ENCODE measurements around the gene WNT6. TPM values are rescaled to one million over a fixed set of nuclear protein-coding genes. Genes with fewer than 3 reads are reported as not detected.

Gene WNT6
- total and polyA plus RNA-seq, 8 donors = 0.07 TPM; not detected in 7

DNA sequence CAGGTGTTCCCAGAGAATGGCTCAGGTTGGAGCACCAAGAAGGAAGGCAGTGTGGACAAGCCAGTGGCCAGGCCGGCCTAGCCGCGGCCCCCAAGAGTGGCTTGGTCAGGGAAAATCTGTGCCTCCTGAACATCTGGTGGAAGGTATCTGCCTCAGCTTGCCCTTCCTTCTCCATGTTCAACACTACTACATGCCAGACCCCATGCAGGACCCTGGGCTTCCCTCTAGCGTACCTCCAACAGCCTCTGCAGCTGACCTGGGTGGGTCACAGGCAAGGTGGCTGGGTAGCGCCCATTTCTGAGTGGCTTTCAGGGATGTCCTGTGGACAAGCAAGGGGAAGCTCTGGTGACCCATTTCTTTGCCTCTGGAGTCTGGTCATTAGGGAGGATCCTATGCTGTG lies 28.7 kb downstream of the WNT6 start:
- Histone ChIP-seq H3K4me1 (peaks cover 0 to 18% of the 10 kb centered on the region in 2 donors), H3K27ac (no peak overlapping the region)

DNA sequence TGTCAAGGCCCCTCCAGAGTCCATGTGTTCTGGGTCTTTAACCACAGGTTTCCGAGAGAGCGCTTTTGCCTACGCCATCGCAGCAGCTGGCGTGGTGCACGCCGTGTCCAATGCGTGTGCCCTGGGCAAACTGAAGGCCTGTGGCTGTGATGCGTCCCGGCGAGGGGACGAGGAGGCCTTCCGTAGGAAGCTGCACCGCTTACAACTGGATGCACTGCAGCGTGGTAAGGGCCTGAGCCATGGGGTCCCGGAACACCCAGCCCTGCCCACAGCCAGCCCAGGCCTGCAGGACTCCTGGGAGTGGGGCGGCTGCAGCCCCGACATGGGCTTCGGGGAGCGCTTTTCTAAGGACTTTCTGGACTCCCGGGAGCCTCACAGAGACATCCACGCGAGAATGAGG lies 30.3 kb downstream of the WNT6 start:
- peaks cover 0 to 16% of the 10 kb centered on the region in 2 donors for H3K4me1 ChIP-seq
- TF ChIP-seq, protein P1, sequence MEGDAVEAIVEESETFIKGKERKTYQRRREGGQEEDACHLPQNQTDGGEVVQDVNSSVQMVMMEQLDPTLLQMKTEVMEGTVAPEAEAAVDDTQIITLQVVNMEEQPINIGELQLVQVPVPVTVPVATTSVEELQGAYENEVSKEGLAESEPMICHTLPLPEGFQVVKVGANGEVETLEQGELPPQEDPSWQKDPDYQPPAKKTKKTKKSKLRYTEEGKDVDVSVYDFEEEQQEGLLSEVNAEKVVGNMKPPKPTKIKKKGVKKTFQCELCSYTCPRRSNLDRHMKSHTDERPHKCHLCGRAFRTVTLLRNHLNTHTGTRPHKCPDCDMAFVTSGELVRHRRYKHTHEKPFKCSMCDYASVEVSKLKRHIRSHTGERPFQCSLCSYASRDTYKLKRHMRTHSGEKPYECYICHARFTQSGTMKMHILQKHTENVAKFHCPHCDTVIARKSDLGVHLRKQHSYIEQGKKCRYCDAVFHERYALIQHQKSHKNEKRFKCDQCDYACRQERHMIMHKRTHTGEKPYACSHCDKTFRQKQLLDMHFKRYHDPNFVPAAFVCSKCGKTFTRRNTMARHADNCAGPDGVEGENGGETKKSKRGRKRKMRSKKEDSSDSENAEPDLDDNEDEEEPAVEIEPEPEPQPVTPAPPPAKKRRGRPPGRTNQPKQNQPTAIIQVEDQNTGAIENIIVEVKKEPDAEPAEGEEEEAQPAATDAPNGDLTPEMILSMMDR (IDR thresholded peaks at IDR 0.05) = no peak
- H3K4me3 ChIP-seq = no peak overlapping the region
- no peaks in the 10 kb centered on the region for H3K9me3 ChIP-seq
- no peaks in the 10 kb centered on the region for H3K36me3 ChIP-seq
- DNase-seq = no peak
- ATAC-seq = no peak
- peaks cover 17 to 76% of the 10 kb centered on the region in 2 donors for H3K27me3 ChIP-seq
- H3K27ac ChIP-seq = no peak overlapping the region
- intact Hi-C loops (cut with DNase I) = no loop called here

More for the DNA sequence above, 28.7 kb downstream of the WNT6 start:
- intact Hi-C loops (cut with DNase I) = no loop called here
- no peaks in the 10 kb centered on the region for H3K9me3 ChIP-seq
- TF ChIP-seq, protein P1 (IDR thresholded peaks at IDR 0.05) = no peak
- no peaks in the 10 kb centered on the region for H3K36me3 ChIP-seq
- H3K27me3 ChIP-seq = peaks cover 6 to 76% of the 10 kb centered on the region in 2 donors
- H3K4me3 ChIP-seq = no peak overlapping the region
- ATAC-seq (no peak), DNase-seq (no peak)

DNA sequence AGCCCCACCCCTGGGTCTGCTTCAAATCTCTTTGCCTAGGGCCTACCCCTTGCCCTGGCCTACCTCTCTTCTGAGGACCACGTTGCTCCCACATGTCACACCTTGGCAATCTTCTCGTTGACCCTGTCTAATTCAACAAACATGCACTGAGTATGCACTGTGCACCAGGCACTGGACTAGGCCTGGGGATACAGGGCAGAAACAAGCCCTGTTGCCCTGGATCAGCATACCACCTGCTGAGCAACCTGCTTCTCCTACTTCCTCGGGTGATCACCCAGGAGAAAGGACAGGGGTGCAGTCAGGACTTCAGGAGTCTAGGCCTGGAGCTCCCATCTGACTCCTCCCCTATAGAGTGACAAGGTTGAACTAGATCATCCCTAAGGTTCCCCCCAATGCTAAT lies 30.8 kb downstream of the WNT6 start:
- Histone ChIP-seq H3K9me3 (no peaks in the 10 kb centered on the region), H3K4me1 (peaks cover 0 to 16% of the 10 kb centered on the region in 2 donors), H3K27ac (no peak overlapping the region), H3K27me3 (peaks cover 21 to 76% of the 10 kb centered on the region in 2 donors), H3K36me3 (no peaks in the 10 kb centered on the region), H3K4me3 (no peak overlapping the region)
- intact Hi-C loops (cut with DNase I) = no loop called here
- ATAC-seq = no peak
- no peak for DNase-seq
- TF ChIP-seq, protein P1 (IDR thresholded peaks at IDR 0.05) = no peak

DNA sequence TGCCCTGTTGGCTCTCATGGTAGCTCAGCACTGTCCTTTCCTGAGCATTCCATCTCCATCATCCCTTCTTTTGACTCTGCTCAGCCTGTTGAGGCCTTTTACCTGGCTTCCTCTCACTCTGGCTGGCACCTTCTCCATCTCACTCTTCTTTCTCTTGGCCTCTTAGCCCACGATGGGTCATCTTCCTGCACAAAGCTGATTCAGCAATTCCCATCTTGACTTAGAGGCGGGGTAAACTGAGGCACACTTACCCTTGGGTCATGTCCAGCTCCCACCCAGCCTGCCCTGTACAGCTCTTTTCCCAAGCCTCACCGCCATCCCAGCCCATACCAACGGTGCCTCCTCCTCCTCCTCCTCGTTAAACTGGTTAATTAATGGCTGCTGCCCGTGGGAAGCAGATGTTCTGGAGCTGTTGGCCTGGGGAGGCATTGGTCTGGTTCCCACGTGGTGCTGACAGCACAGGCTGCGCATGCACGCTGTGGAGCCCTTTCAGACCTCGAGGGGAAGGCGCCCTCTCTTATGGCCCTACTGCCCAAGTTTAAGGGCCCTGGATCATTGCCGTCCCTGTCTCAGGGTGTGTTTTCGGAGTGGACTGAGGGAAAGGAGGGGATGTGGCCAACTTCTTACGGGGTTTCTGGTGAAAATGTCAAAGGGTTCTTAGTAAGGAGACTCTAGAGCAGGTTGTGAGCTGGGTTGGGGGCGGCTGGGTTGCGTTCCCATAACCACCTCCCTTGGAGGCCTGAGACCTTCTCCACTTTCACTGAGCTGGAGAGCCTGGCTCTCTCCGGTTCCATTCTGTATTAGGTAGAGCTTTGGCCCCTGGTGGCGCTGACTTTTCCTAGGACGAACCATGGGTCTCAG lies 31.9 kb downstream of the WNT6 start:
- ATAC-seq = no peak
- Histone ChIP-seq H3K27me3 (peaks cover 25 to 79% of the 10 kb centered on the region in 2 donors), H3K9me3 (no peaks in the 10 kb centered on the region), H3K4me3 (no peak overlapping the region), H3K27ac (no peak overlapping the region), H3K36me3 (no peaks in the 10 kb centered on the region), H3K4me1 (peaks cover 1 to 21% of the 10 kb centered on the region in 2 donors)
- intact Hi-C loops (cut with DNase I) = no loop called here
- DNase-seq = no peak
- TF ChIP-seq, protein P1 (IDR thresholded peaks at IDR 0.05) = no peak

DNA sequence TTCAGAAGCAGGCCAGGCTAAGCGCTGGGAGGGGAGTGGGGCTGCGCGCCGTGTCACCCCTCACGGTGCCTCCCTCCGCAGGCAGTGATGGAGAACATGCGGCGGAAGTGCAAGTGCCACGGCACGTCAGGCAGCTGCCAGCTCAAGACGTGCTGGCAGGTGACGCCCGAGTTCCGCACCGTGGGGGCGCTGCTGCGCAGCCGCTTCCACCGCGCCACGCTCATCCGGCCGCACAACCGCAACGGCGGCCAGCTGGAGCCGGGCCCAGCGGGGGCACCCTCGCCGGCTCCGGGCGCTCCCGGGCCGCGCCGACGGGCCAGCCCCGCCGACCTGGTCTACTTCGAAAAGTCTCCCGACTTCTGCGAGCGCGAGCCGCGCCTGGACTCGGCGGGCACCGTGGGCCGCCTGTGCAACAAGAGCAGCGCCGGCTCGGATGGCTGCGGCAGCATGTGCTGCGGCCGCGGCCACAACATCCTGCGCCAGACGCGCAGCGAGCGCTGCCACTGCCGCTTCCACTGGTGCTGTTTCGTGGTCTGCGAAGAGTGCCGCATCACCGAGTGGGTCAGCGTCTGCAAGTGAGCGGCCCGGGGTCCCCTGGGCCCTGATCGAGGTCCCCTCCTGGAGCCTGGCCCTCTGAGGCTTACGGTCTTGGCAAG lies 33.2 kb downstream of the WNT6 start:
- Histone ChIP-seq H3K9me3 (no peaks in the 10 kb centered on the region), H3K36me3 (no peaks in the 10 kb centered on the region), H3K4me1 (peaks cover 11 to 35% of the 10 kb centered on the region in 2 donors), H3K27ac (peak overlapping the region in 1 of 2 donors; percentile 23), H3K4me3 (peak overlapping the region; percentile 21 to 38), H3K27me3 (peaks cover 38 to 83% of the 10 kb centered on the region in 2 donors)
- DNase-seq (peak in 3 of 4 donors; percentile 68 to 93 (median 76)), ATAC-seq (peak; percentile 81)
- intact Hi-C loops (cut with DNase I) = no loop called here
- TF ChIP-seq, protein P1 (IDR thresholded peaks at IDR 0.05) = peak; percentile 24 to 39
